GM21619 (cell line): ENCODE data around the gene SVEP1.

Experiments used
- ATAC-seq: cut with Tn5 transposase; IDR thresholded peaks from one replicate; pipeline ENCODE4 v1.9.1; 2021; ENCODE audit not compliant: unreplicated experiment

SVEP1 gene

GRCh38 chr9:110528645-110529044, 50.9 kb downstream of the SVEP1 start:
- ATAC-seq: no peak

- ATAC-seq: no peak
Observed at GRCh38 chr9:110526426-110526825, 53.1 kb downstream of the SVEP1 start.

- ATAC-seq: no peak
Observed at GRCh38 chr9:110521206-110521605, 58.3 kb downstream of the SVEP1 start.

GRCh38 chr9:110520120-110520701, 59.3 kb downstream of the SVEP1 start:
- no peak for ATAC-seq

- ATAC-seq: no peak
Observed at GRCh38 chr9:110517483-110517882, 62.1 kb downstream of the SVEP1 start.

- ATAC-seq: no peak
Observed at GRCh38 chr9:110514897-110515296, 64.6 kb downstream of the SVEP1 start.

- ATAC-seq: no peak
Observed at GRCh38 chr9:110512817-110513216, 66.7 kb downstream of the SVEP1 start.

GRCh38 chr9:110509792-110510191, 69.7 kb downstream of the SVEP1 start:
- ATAC-seq: no peak

GRCh38 chr9:110502842-110503241, 76.7 kb downstream of the SVEP1 start:
- no peak for ATAC-seq

- no peak for ATAC-seq
Observed at GRCh38 chr9:110499608-110500007, 79.9 kb downstream of the SVEP1 start.

GRCh38 chr9:110487196-110487595, 92.3 kb downstream of the SVEP1 start:
- ATAC-seq: no peak

- no peak for ATAC-seq
Observed at GRCh38 chr9:110486218-110486617, 93.3 kb downstream of the SVEP1 start.

- ATAC-seq: no peak
Observed at GRCh38 chr9:110479481-110479880, 100.1 kb downstream of the SVEP1 start.

GRCh38 chr9:110476251-110476650, 103.3 kb downstream of the SVEP1 start:
- ATAC-seq: no peak

- ATAC-seq: no peak
Observed at GRCh38 chr9:110472111-110472510, 107.4 kb downstream of the SVEP1 start.

GRCh38 chr9:110468950-110469349, 110.6 kb downstream of the SVEP1 start:
- ATAC-seq: no peak

GRCh38 chr9:110465190-110465589, 114.4 kb downstream of the SVEP1 start:
- ATAC-seq: no peak

GRCh38 chr9:110464321-110464720, 115.2 kb downstream of the SVEP1 start:
- ATAC-seq: no peak

- ATAC-seq: no peak
Observed at GRCh38 chr9:110463499-110463898, 116.0 kb downstream of the SVEP1 start.

GRCh38 chr9:110457245-110457644, 122.3 kb downstream of the SVEP1 start:
- no peak for ATAC-seq

GRCh38 chr9:110456681-110457080, 122.9 kb downstream of the SVEP1 start:
- no peak for ATAC-seq

- ATAC-seq: no peak
Observed at GRCh38 chr9:110455860-110456259, 123.7 kb downstream of the SVEP1 start.

- no peak for ATAC-seq
Observed at GRCh38 chr9:110452227-110452801, 127.2 kb downstream of the SVEP1 start.
